Mammary epithelial cell (primary cell): ENCODE results near the gene RECQL.

ENCODE experiments used
- CTCF ChIP-seq, 2 donors: IDR thresholded peaks in 1 of 2; conservative IDR thresholded peaks in 1 of 2; 2 replicates each; pipeline ENCODE4 v1.5.1; 2011 to 2012; ENCODE audit warnings: inconsistent platforms in 2 of 2, low read length in 2 of 2, mild to moderate bottlenecking in 2 of 2, control low read depth in 1 of 2, low read depth in 1 of 2; ENCODE audit not compliant: insufficient read depth in 1 of 2; ENCODE audit errors: extremely low read depth in 1 of 2
- EZH2 ChIP-seq: IDR thresholded peaks from 2 replicates; pipeline ENCODE4 v1.6.1; 2012; ENCODE audit warnings: low read length, inconsistent platforms, borderline replicate concordance

- TF ChIP-seq CTCF (conservative IDR thresholded peaks at IDR 0.05 in 1 of 2, IDR thresholded peaks at IDR 0.05 in 1 of 2; ENCODE audit: extremely low read depth in 1 of 2, insufficient read depth in 1 of 2, low read depth in 1 of 2, low read length in 2 of 2) (no peak), EZH2 (no peak)
Measured at GRCh38 chr12:21499765-21500164, 1.7 kb downstream of the RECQL start.
